Measurements from ENCODE around the gene CNTNAP2.

CNTNAP2 gene

GRCh38 chr7:148163246-148163645 lies 2046.6 kb downstream of the CNTNAP2 start:
- Histone ChIP-seq H3K9me2 (replicated peaks; ENCODE audit: insufficient read depth, low read length) (no peaks in the 10 kb centered on the region), H2AFZ (ENCODE audit: low read depth, low read length, severe bottlenecking) (no peak overlapping the region), H3K27ac (ENCODE audit: low read depth, low read length) (no peak overlapping the region), H4K20me1 (ENCODE audit: low read depth, low read length) (no peaks in the 10 kb centered on the region), H3K4me3 (ENCODE audit: insufficient read depth, low read length, poor library complexity, severe bottlenecking) (no peak overlapping the region), H3K9ac (ENCODE audit: low read length) (no peak overlapping the region), H3K79me2 (ENCODE audit: insufficient read depth, low read length) (no peaks in the 10 kb centered on the region), H3F3A (ENCODE audit: insufficient read depth) (no peaks in the 10 kb centered on the region), H3K9me3 (ENCODE audit: insufficient read depth, low read length) (no peaks in the 10 kb centered on the region), H3K4me2 (ENCODE audit: low read depth, low read length, poor library complexity, severe bottlenecking) (no peak overlapping the region), H3K36me3 (ENCODE audit: low read length) (no peaks in the 10 kb centered on the region), H3K27me3 (ENCODE audit: low read length) (no peaks in the 10 kb centered on the region)
- TF ChIP-seq EZH2phosphoT487 (conservative IDR thresholded peaks at IDR 0.05; ENCODE audit: low read length) = no peak
- no peak for TF ChIP-seq CTCF (IDR thresholded peaks at IDR 0.05; ENCODE audit: insufficient read depth, low read length, poor library complexity, severe bottlenecking)

- Histone ChIP-seq H2AFZ (ENCODE audit: low read depth, low read length, severe bottlenecking) (no peak overlapping the region), H3K79me2 (ENCODE audit: insufficient read depth, low read length) (no peaks in the 10 kb centered on the region), H3K36me3 (ENCODE audit: low read length) (no peaks in the 10 kb centered on the region), H3K9me2 (replicated peaks; ENCODE audit: insufficient read depth, low read length) (no peaks in the 10 kb centered on the region; the same call in 1 of the 2 replicates), H3K9me3 (ENCODE audit: insufficient read depth, low read length) (no peaks in the 10 kb centered on the region), H4K20me1 (ENCODE audit: low read depth, low read length) (no peaks in the 10 kb centered on the region), H3K4me3 (ENCODE audit: insufficient read depth, low read length, poor library complexity, severe bottlenecking) (no peak overlapping the region), H3F3A (ENCODE audit: insufficient read depth) (no peaks in the 10 kb centered on the region), H3K4me2 (ENCODE audit: low read depth, low read length, poor library complexity, severe bottlenecking) (no peak overlapping the region), H3K9ac (ENCODE audit: low read length) (no peak overlapping the region), H3K27me3 (ENCODE audit: low read length) (no peaks in the 10 kb centered on the region), H3K27ac (ENCODE audit: low read depth, low read length) (no peak overlapping the region)
- TF ChIP-seq EZH2phosphoT487 (conservative IDR thresholded peaks at IDR 0.05; ENCODE audit: low read length) = no peak
- TF ChIP-seq CTCF (IDR thresholded peaks at IDR 0.05; ENCODE audit: insufficient read depth, low read length, poor library complexity, severe bottlenecking) = no peak
Observed at GRCh38 chr7:148172920-148173319, 2056.3 kb downstream of the CNTNAP2 start.

- H3K9me3 ChIP-seq (ENCODE audit: insufficient read depth, low read length) = no peaks in the 10 kb centered on the region
- no peak for TF ChIP-seq EZH2phosphoT487 (conservative IDR thresholded peaks at IDR 0.05; ENCODE audit: low read length)
- no peak for TF ChIP-seq CTCF (IDR thresholded peaks at IDR 0.05; ENCODE audit: insufficient read depth, low read length, poor library complexity, severe bottlenecking)
Observed at GRCh38 chr7:148173369-148173768, 2056.8 kb downstream of the CNTNAP2 start.

More at GRCh38 chr7:148173369-148173768, 2056.8 kb downstream of the CNTNAP2 start:
- no peaks in the 10 kb centered on the region for H3K36me3 ChIP-seq (ENCODE audit: low read length)
- H4K20me1 ChIP-seq (ENCODE audit: low read depth, low read length) = no peaks in the 10 kb centered on the region
- H3K27me3 ChIP-seq (ENCODE audit: low read length) = no peaks in the 10 kb centered on the region
- no peaks in the 10 kb centered on the region for H3F3A ChIP-seq (ENCODE audit: insufficient read depth)
- no peak overlapping the region for H3K4me3 ChIP-seq (ENCODE audit: insufficient read depth, low read length, poor library complexity, severe bottlenecking)
- H3K79me2 ChIP-seq (ENCODE audit: insufficient read depth, low read length) = no peaks in the 10 kb centered on the region
- H3K9me2 ChIP-seq (replicated peaks; ENCODE audit: insufficient read depth, low read length) = no peaks in the 10 kb centered on the region; the same call in 1 of the 2 replicates
- no peak overlapping the region for H2AFZ ChIP-seq (ENCODE audit: low read depth, low read length, severe bottlenecking)
- no peak overlapping the region for H3K9ac ChIP-seq (ENCODE audit: low read length)
- no peak overlapping the region for H3K27ac ChIP-seq (ENCODE audit: low read depth, low read length)
- H3K4me2 ChIP-seq (ENCODE audit: low read depth, low read length, poor library complexity, severe bottlenecking) = no peak overlapping the region
